Stimulated activated CD8-positive, alpha-beta memory T cell treated with anti-CD3 and anti-CD28 coated beads, Interleukin-4, amount 100 ng/mL, for 4 hours (primary cell): ENCODE data around the gene TMC6.
"Not testable (repeated sequence)": the region's sequence is repeated elsewhere in the genome, so short reads cannot be mapped to it uniquely, and the experiment has no call there.

Source experiments
- DNase-seq, 2 donors: peaks; one replicate each; pipeline ENCODE4 v3.0.0-alpha.2; 2020; ENCODE audit warnings: low read depth in 2 of 2, low spot score in 1 of 2

TMC6 gene

DNA sequence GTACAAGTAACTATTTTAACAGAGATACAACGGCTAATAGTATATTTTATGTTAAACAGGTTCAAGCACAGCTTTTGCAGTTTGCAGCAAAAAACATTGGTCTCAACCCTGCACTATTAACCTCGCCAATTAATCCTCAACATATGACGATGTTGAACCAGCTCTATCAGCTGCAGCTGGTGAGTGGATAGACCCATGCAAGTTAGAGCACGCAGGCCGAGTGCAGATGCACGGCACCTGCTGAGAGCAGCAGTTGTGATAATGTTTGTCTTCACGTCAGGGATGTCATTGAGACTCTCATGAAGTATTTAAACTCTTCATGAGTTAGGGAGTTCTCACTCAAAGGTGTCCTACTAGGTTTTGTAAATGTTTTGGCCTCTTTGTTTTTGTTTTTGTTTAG lies 45.6 kb downstream of the TMC6 start:
- DNase-seq: no peak

DNA sequence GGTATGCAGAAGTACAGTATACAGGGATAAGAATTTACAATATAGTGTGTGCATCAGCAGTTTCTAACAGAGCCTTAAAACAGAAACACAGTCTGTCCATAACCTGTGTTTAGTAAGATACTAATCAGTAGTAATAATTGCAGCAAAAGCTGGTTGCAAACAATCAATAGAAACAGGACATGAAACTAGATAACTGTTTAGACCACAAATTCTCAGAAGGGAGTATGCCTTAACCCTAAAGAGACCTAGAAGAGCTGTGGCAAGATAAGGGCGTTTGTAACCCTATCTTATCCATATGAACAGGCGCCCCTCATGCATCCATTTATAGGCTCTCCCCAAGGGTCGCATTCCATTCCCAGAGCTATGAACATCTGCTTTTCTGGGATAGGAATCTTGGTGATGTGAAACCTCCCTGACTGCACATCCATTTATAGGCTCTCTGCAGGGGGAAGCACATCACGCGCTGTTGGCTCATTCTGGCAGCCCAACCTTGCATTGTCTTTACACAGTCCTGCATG lies 46.1 kb downstream of the TMC6 start:
- DNase-seq: not testable (repeated sequence)

DNA sequence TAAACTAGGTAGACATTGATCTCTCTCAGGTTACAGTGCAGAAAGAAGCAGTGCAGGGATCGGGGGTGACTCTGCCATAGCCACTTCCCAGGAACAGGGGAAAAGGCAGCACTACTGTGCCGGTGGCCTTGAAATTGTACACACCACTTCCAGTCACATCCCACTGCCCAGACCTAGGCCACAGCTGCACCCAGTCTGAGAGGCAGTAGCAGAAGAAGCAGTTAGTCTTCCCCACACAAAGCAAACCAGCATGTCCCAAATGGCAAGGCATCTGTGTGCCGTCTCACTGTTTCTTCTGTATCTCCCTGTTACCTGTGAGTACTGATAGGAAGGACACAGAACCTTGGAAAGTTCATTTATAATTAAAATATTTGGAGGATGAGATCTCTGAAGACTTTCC lies 47.0 kb downstream of the TMC6 start:
- no peak for DNase-seq

DNA sequence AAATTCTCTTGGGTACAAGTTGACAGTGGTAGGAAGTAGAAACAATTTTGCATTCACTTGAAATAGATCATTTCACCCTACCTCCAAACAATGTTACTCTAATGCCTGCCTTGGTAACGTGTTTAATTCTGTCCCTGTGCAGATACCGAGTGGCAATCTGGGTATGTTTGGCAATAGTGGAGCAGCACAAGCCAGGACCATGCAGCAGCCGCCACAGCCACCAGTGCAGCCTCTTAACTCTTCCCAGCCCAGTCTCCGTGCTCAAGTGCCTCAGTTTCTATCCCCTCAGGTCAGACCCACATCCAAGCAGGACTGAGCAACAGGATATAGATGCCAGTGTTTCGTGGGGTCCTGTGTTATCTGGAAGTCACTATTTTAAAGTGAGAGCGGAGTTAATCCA lies 49.3 kb downstream of the TMC6 start:
- no peak for DNase-seq

DNA sequence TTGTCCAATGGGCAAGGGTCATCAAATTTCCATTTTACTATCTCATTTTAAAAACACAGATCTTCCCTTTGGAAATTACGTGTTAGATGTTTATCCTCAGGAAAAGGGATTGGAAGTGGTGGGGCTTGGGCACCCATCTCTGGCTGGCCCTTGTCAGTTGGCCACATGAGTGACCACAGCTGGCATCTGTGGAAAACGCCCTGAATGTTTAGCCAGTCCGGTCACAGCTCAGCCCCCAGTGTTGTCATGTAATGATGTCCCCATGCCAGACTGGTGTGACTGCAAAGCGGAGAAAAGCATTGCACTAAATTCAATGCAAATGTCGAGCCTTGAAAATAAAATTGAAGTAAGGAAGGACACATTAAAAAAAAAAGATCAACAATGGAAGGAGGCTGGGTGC lies 53.0 kb downstream of the TMC6 start:
- DNase-seq: no peak

GRCh38 chr17:78075011-78075410 lies 53.5 kb downstream of the TMC6 start:
- no peak for DNase-seq

DNA sequence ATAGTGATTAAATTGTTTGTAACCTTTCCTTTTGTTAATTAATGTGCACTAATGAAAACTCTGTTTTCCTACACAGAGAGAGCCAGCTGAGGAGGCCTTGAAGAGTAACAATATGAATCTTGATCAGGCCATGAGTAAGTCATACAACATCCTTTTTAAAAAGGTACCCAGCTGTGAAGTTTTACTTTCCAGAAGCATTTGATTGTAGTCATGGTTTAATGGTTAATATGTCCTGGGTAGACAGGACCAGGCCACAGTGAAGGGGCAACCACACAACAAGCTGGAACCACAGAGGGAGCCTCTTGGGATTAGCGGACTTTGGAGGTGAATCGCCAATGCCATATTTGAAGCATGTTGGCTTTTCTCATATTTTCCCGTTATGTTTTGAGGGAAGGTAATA lies 55.6 kb downstream of the TMC6 start:
- DNase-seq: no peak

DNA sequence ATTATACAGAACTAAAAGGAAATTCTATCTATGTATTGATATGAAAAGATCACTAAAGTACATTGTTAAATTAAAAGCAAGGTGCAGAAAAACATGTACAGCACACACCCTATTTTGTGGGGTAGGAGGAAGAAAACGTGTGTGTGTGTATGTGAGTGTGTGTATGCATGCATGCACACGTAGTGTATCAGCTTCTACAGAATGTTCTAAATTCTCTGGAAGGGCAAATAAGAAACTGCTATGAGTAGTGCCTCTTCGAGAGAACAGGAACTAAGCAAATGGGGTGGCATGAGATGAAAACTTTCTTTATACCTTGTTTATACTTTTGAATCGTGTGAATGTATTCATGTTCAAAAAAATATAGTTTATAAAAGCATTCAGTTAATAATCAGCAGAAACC lies 58.9 kb downstream of the TMC6 start:
- DNase-seq: no peak

DNA sequence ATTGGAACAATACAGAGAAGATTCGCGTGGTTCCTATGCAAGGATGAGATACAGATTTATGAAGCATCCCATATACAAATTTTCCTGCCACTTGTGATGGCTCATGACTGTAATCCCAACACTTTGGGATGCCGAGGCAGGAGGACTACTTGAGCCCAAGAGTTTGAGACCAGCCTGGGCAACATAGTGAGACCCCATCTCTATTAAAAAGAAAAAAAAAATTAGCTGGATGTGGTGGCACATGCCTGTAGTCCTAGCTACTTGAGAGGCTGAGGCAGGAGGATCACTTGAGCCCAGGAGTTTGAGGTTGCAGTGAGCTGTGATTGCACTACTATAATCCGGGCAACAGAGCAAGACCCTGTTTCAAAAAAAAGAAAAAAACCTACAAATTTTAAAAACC lies 61.6 kb downstream of the TMC6 start:
- DNase-seq: not testable (repeated sequence)

- no peak for DNase-seq
These were observed 63.8 kb downstream of the TMC6 start for GRCh38 chr17:78064708-78065107.

- DNase-seq: no peak
These were observed 65.1 kb downstream of the TMC6 start for GRCh38 chr17:78063489-78063888.

GRCh38 chr17:78062596-78062995 lies 66.0 kb downstream of the TMC6 start:
- no peak for DNase-seq
